K562 (cell line): ENCODE results near the gene CHRNG. TPM values are rescaled to one million over a fixed set of nuclear protein-coding genes. Genes with fewer than 3 reads are reported as not detected.

Source experiments
- ATAC-seq: fragments of 200-7000 bp; cut with Tn5 transposase; 3 replicates; pipeline ENCODE4 v1.9.1; 2020; ENCODE audit warnings: moderate library complexity
- BruUV-seq: library from RNA; stranded (reverse); fragments of 400-500 nt; replicated peaks from 2 replicates; lab custom pipeline; 2021; lab: Mats Ljungman, UMichigan
- CTCF ChIA-PET: fragments of 300-600 bp; formaldehyde crosslinking; extraction: SDS; loops from one replicate; lab custom pipeline; 2021; ENCODE audit warnings: low intra/inter-chr PET ratio; lab: Yijun Ruan, JAX
- POLR2A ChIA-PET: fragments of 300-600, 350-650 bp; sonication (Branson Sonifier 250); formaldehyde crosslinking; extraction: SDS; loops from one replicate; lab custom pipeline; 2021; ENCODE audit warnings: antibody characterized with exemption, inconsistent platforms; lab: Yijun Ruan, JAX
- DNase-seq, 4 experiments: peaks; one replicate each; pipeline versions ENCODE4 v3.0.0 to v3.0.0-alpha.2; 2011 to 2018; ENCODE audit warnings: low spot score in 3 of 4, mixed read lengths in 3 of 4; ENCODE audit errors: extremely low read depth in 1 of 4
- FAIRE-seq: peaks from 2 replicates; lab custom pipeline; 2011; peaks lifted over from hg19 to GRCh38; lab: Jason Lieb, UNC
- H2AFZ ChIP-seq: 2 replicates; pipeline ENCODE4 v1.6.0; 2011; ENCODE audit warnings: low read depth, low read length, control low read depth, inconsistent platforms
- H3K27ac ChIP-seq: fragments of 200-600 bp; 3 replicates; pipeline ENCODE4 v1.8.0; 2011; ENCODE audit warnings: low read depth, mild to moderate bottlenecking, control low read depth, inconsistent platforms, low read length, moderate library complexity, mixed read lengths; ENCODE audit errors: extremely low read depth
- H3K27me3 ChIP-seq, 2 experiments: fragments of 300-600 bp in 1 of 2; 2 replicates in 1 of 2; 3 replicates in 1 of 2; pipeline versions ENCODE4 v1.6.0 to v1.8.0; 2011; ENCODE audit warnings: inconsistent platforms in 2 of 2, low read length in 2 of 2, mild to moderate bottlenecking in 1 of 2, mixed read lengths in 1 of 2, moderate library complexity in 1 of 2; ENCODE audit not compliant: control insufficient read depth in 2 of 2, insufficient read depth in 2 of 2
- H3K36me3 ChIP-seq: fragments of 300-600 bp; 3 replicates; pipeline ENCODE4 v1.8.0; 2011; ENCODE audit warnings: mild to moderate bottlenecking, low read length, inconsistent platforms; ENCODE audit not compliant: control insufficient read depth, insufficient read depth
- H3K4me1 ChIP-seq, 2 experiments: fragments of 200-600 bp in 1 of 2; replicated peaks in 1 of 2; 2 replicates in 1 of 2; 3 replicates in 1 of 2; pipeline versions ENCODE4 v1.5.1 to v1.8.0; 2011; ENCODE audit warnings: inconsistent platforms in 2 of 2, low read length in 2 of 2, mild to moderate bottlenecking in 1 of 2, mixed read lengths in 1 of 2, moderate library complexity in 1 of 2; ENCODE audit not compliant: control insufficient read depth in 2 of 2, insufficient read depth in 2 of 2
- H3K4me2 ChIP-seq: 2 replicates; pipeline ENCODE4 v1.6.1; 2011; ENCODE audit warnings: low read length, control low read depth, inconsistent platforms, mixed read lengths; ENCODE audit not compliant: insufficient read depth
- H3K4me3 ChIP-seq: fragments of 200-600 bp; sonication (generic), shearing (Covaris generic); 2 replicates; pipeline ENCODE4 v1.5.1; 2016; ENCODE audit warnings: control low read depth, inconsistent platforms
- H3K79me2 ChIP-seq: fragments of 200-600 bp; 3 replicates; pipeline ENCODE4 v1.8.0; 2011; ENCODE audit warnings: low read length, inconsistent platforms; ENCODE audit not compliant: control insufficient read depth, insufficient read depth
- H3K9ac ChIP-seq, 2 experiments: 2 replicates each; pipeline versions ENCODE4 v1.6.0 to v1.6.1; 2011; ENCODE audit warnings: low read depth in 2 of 2, low read length in 2 of 2, control low read depth in 1 of 2, inconsistent platforms in 1 of 2, mild to moderate bottlenecking in 1 of 2, mixed read lengths in 1 of 2; ENCODE audit not compliant: insufficient read depth in 1 of 2
- H3K9me1 ChIP-seq: one replicate; pipeline ENCODE4 v1.6.0; 2011; ENCODE audit warnings: inconsistent platforms, mild to moderate bottlenecking, low read length, moderate library complexity; ENCODE audit not compliant: control insufficient read depth, insufficient read depth
- H3K9me3 ChIP-seq: replicated peaks from 2 replicates; pipeline ENCODE4 v1.5.1; 2011; ENCODE audit warnings: low read depth, low read length, inconsistent platforms; ENCODE audit not compliant: control insufficient read depth, insufficient read depth
- H4K20me1 ChIP-seq: replicated peaks from 2 replicates; pipeline ENCODE4 v1.6.1; 2011; ENCODE audit warnings: low read length, inconsistent platforms, mixed read lengths; ENCODE audit not compliant: control insufficient read depth, insufficient read depth
- CBX2 ChIP-seq: fragments of 200-600 bp; sonication (generic); IDR thresholded peaks from one replicate; pipeline ENCODE4 v1.6.1; 2012; ENCODE audit warnings: mild to moderate bottlenecking, low read length, inconsistent platforms; ENCODE audit not compliant: insufficient read depth, poor library complexity, severe bottlenecking
- CEBPZ ChIP-seq: fragments of 150-350 bp; IDR thresholded peaks from 2 replicates; pipeline ENCODE4 v1.6.1; 2014; ENCODE audit warnings: low read depth, mild to moderate bottlenecking, low read length, borderline replicate concordance
- ESRRA ChIP-seq: fragments of 450-650 bp; IDR thresholded peaks from 2 replicates; pipeline ENCODE4 v1.6.1; 2014; ENCODE audit warnings: low read depth, mild to moderate bottlenecking, moderate library complexity, borderline replicate concordance
- ETS1 ChIP-seq: conservative IDR thresholded peaks from 2 replicates; pipeline ENCODE4 v1.6.1; 2011; ENCODE audit warnings: low read depth, mild to moderate bottlenecking, low read length; ENCODE audit not compliant: control insufficient read depth
- GABPB1 ChIP-seq: sonication (generic); formaldehyde crosslinking; IDR thresholded peaks from 2 replicates; pipeline ENCODE4 v1.8.0; 2022; ENCODE audit warnings: mild to moderate bottlenecking, missing genetic modification reagents
- HBP1 ChIP-seq: fragments of 450-650 bp; formaldehyde crosslinking; IDR thresholded peaks from 2 replicates; pipeline ENCODE4 v1.4.0; 2022; ENCODE audit warnings: missing genetic modification characterization
- HMG20A ChIP-seq: fragments of 450-650 bp; formaldehyde crosslinking; conservative IDR thresholded peaks from 2 replicates; pipeline ENCODE4 v1.4.0; 2020; ENCODE audit warnings: mild to moderate bottlenecking, mixed read lengths
- RAD21 ChIP-seq, 2 experiments: fragments of 250-450 bp in 1 of 2; fragments of 450-650 bp in 1 of 2; sonication (Bioruptor Pico) in 1 of 2; formaldehyde crosslinking in 1 of 2; IDR thresholded peaks in 1 of 2; conservative IDR thresholded peaks in 1 of 2; 2 replicates each; pipeline versions ENCODE4 v1.4.0 to v1.8.0; 2020 to 2022; ENCODE audit warnings: mild to moderate bottlenecking in 2 of 2, moderate library complexity in 1 of 2
- RNF2 ChIP-seq: sonication (generic); IDR thresholded peaks from 2 replicates; pipeline ENCODE4 v1.6.1; 2016
- ZBTB49 ChIP-seq: sonication (generic); formaldehyde crosslinking; IDR thresholded peaks from 2 replicates; pipeline ENCODE4 v1.8.0; 2022; ENCODE audit warnings: missing genetic modification reagents, mild to moderate bottlenecking, borderline replicate concordance
- WGBS: fragments of 100-300 bp; shearing (Covaris generic); methylation state at CpG from one replicate; pipeline ENCODE4 v1.1.6; 2016; ENCODE audit warnings: low coverage, mixed read lengths; ENCODE audit not compliant: insufficient coverage; ENCODE audit errors: missing lambda C conversion rate; 5-methylcytosine and 5-hydroxymethylcytosine counted together
- in situ Hi-C: fragments of 300-500 bp; cut with MboI; formaldehyde crosslinking; loops from 4 replicates; pipeline ENCODE4 v1.15.0; 2018; ENCODE audit warnings: inconsistent platforms, mixed read lengths
- intact Hi-C: fragments of 100-400 bp; cut with micrococcal nuclease; formaldehyde crosslinking; loops from 2 replicates; pipeline ENCODE4 v1.14.2; 2022
- polyA plus RNA-seq, 8 experiments: library from polyadenylated mRNA; depleted of rRNA in 4 of 8; stranded (reverse) in 5 of 8; unstranded in 3 of 8; fragments of >200 nt; fragmentation: Nextera tagmentation in 2 of 8; fragmentation: Illumina TruSeq in 1 of 8; extraction: Ambion mirVana in 2 of 8; extraction: Trizol in 1 of 8; gene quantifications; 2 replicates each; pipeline versions ENCODE4 v1.2.1 to v1.2.3, GENCODE V29; 2011 to 2014; ENCODE audit warnings: inconsistent platforms in 1 of 8, missing spikeins in 1 of 8
- total RNA-seq, 7 experiments: library from RNA; depleted of rRNA in 6 of 7; stranded (reverse); fragments of >200 nt in 6 of 7; fragmentation: Illumina TruSeq in 2 of 7; extraction: Trizol in 2 of 7; gene quantifications; 2 replicates each; pipeline versions ENCODE4 v1.2.1 to v1.2.3, GENCODE V29; 2011 to 2021; ENCODE audit warnings: low replicate concordance in 1 of 7
- TF ChIP-seq, protein P1 (sequence below), 2 experiments: fragments of 200-800 bp in 1 of 2; sonication (Bioruptor generic) in 1 of 2; sonication (generic) in 1 of 2; formaldehyde crosslinking in 1 of 2; IDR thresholded peaks in 1 of 2; conservative IDR thresholded peaks in 1 of 2; 2 replicates each; pipeline versions ENCODE4 v1.5.0 to v1.6.1; 2016 to 2020; ENCODE audit warnings: missing compliant biosample characterization in 1 of 2, missing genetic modification characterization in 1 of 2, missing genetic modification reagents in 1 of 2

CHRNG gene
- total and polyA plus RNA-seq, 9 of the 15 experiments (the other 6 are each of a cell fraction or from before 2014, with no cell fraction given), result not detected

DNA sequence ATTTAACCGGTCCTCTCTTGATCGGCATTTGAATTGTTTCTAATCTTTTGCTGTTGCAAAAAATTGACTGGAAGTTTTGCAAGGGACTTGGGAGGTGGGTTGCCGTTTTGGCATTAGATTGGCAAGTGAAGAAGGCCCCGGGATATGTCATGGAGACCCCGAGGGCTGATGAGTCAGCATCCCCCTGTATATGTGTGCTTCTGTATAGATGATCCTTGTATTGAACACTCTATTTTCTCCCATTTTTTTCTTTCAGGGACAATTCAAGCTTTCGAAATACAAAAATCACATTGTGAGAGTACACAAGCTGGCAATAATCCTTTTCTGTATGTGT lies 41.1 kb downstream of the CHRNG start:
- WGBS, result 78% methylated on average over 6 of the region's 6 CpGs
- Histone ChIP-seq H3K9me1 (no peaks in the 10 kb centered on the region), H3K9me3 (no peaks in the 10 kb centered on the region), H3K27me3 (no peaks in the 10 kb centered on the region), H3K9ac (no peak overlapping the region), H3K4me1 (no peaks in the 10 kb centered on the region), H2AFZ (no peak overlapping the region), H4K20me1 (no peaks in the 10 kb centered on the region), H3K4me3 (no peak overlapping the region), H3K36me3 (0 out of 3 replicates have a peak, but pooled peaks cover 3% of the 10 kb centered on the region), H3K27ac (no peak overlapping the region), H3K4me2 (no peak overlapping the region), H3K79me2 (no peaks in the 10 kb centered on the region)
- no peak for ATAC-seq
- ChIA-PET CTCF (no interaction called here), POLR2A (interaction anchor here (0.9 kb wide), 1 partner anchor 10 kb away, joined by 4 read pairs; no protein-coding TSS in a partner anchor)
- in situ Hi-C loops, result no loop called here
- FAIRE-seq, result no peak
- intact Hi-C loops, result no loop called here
- no peak for DNase-seq
- BruUV-seq, result no TSS peak
- no peak for TF ChIP-seq GABPB1 (CRISPR knock-in tag)
- no peak for TF ChIP-seq HMG20A (CRISPR knock-in tag)
- no peak for TF ChIP-seq HBP1 (CRISPR knock-in tag)
- TF ChIP-seq, protein P1, sequence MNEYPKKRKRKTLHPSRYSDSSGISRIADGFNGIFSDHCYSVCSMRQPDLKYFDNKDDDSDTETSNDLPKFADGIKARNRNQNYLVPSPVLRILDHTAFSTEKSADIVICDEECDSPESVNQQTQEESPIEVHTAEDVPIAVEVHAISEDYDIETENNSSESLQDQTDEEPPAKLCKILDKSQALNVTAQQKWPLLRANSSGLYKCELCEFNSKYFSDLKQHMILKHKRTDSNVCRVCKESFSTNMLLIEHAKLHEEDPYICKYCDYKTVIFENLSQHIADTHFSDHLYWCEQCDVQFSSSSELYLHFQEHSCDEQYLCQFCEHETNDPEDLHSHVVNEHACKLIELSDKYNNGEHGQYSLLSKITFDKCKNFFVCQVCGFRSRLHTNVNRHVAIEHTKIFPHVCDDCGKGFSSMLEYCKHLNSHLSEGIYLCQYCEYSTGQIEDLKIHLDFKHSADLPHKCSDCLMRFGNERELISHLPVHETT (CRISPR knock-in tag; conservative IDR thresholded peaks at IDR 0.05 in 1 of 2, IDR thresholded peaks at IDR 0.05 in 1 of 2), result no peak
- TF ChIP-seq ESRRA, result no peak
- TF ChIP-seq CBX2, result no peak
- TF ChIP-seq CEBPZ, result no peak
- TF ChIP-seq RNF2, result no peak
- TF ChIP-seq RAD21 (CRISPR knock-in tag; conservative IDR thresholded peaks at IDR 0.05 in 1 of 2, IDR thresholded peaks at IDR 0.05 in 1 of 2), result no peak
- TF ChIP-seq ETS1, result no peak
- no peak for TF ChIP-seq ZBTB49
